ENCODE measurements around the gene PSMG2. TPM values are rescaled to one million over a fixed set of nuclear protein-coding genes. Genes with fewer than 3 reads are reported as not detected.

PSMG2 gene
- total RNA-seq, 1 experiment from 2014 or later = 63.1 TPM

GRCh38 chr18:12694032-12694431 is 8.8 kb upstream of the PSMG2 start:
- DNase-seq (ENCODE audit: low read depth, low spot score) (no peak), ATAC-seq (no peak)
- intact Hi-C loops (cut with micrococcal nuclease; ENCODE audit: unreplicated experiment) = no loop called here
- in situ Hi-C loops (cut with HindIII; ENCODE audit: low pct_unique_long_range_greater_than_20kb, low sequenced_read_pairs) = no loop called here
- Histone ChIP-seq H3K36me3 (ENCODE audit: control insufficient read depth, insufficient read depth, low read length) (peaks cover 19% of the 10 kb centered on the region), H3K4me3 (ENCODE audit: low read depth in 2 of 2, low read length in 2 of 2) (no peak overlapping the region), H3K9me3 (ENCODE audit: control insufficient read depth, insufficient read depth, low read depth, low read length) (no peaks in the 10 kb centered on the region), H3K4me1 (ENCODE audit: control insufficient read depth, insufficient read depth, low read length) (no peaks in the 10 kb centered on the region), H3K27me3 (ENCODE audit: control insufficient read depth, insufficient read depth, low read length) (no peaks in the 10 kb centered on the region), H3K27ac (ENCODE audit: low read length) (no peak overlapping the region)
- no TSS peak for BruUV-seq (replicated peaks)
- POLR2A ChIA-PET = no interaction called here
- no peak for TF ChIP-seq POLR2AphosphoS5 (IDR thresholded peaks at IDR 0.05; ENCODE audit: low read depth, low read length)
- TF ChIP-seq TCF7L2 (IDR thresholded peaks at IDR 0.05; ENCODE audit: low read depth, low read length) = no peak
- TF ChIP-seq, protein P1, sequence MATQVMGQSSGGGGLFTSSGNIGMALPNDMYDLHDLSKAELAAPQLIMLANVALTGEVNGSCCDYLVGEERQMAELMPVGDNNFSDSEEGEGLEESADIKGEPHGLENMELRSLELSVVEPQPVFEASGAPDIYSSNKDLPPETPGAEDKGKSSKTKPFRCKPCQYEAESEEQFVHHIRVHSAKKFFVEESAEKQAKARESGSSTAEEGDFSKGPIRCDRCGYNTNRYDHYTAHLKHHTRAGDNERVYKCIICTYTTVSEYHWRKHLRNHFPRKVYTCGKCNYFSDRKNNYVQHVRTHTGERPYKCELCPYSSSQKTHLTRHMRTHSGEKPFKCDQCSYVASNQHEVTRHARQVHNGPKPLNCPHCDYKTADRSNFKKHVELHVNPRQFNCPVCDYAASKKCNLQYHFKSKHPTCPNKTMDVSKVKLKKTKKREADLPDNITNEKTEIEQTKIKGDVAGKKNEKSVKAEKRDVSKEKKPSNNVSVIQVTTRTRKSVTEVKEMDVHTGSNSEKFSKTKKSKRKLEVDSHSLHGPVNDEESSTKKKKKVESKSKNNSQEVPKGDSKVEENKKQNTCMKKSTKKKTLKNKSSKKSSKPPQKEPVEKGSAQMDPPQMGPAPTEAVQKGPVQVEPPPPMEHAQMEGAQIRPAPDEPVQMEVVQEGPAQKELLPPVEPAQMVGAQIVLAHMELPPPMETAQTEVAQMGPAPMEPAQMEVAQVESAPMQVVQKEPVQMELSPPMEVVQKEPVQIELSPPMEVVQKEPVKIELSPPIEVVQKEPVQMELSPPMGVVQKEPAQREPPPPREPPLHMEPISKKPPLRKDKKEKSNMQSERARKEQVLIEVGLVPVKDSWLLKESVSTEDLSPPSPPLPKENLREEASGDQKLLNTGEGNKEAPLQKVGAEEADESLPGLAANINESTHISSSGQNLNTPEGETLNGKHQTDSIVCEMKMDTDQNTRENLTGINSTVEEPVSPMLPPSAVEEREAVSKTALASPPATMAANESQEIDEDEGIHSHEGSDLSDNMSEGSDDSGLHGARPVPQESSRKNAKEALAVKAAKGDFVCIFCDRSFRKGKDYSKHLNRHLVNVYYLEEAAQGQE (IDR thresholded peaks at IDR 0.05; ENCODE audit: insufficient read depth in 1 of 2, low read depth in 2 of 2, low read length in 1 of 2) = no peak
- no peak for TF ChIP-seq CTCF (IDR thresholded peaks at IDR 0.05)
- no peak for TF ChIP-seq SIN3A (IDR thresholded peaks at IDR 0.05; ENCODE audit: borderline replicate concordance, insufficient read depth, low read depth, low read length)
- CTCF ChIA-PET = no interaction called here

DNA sequence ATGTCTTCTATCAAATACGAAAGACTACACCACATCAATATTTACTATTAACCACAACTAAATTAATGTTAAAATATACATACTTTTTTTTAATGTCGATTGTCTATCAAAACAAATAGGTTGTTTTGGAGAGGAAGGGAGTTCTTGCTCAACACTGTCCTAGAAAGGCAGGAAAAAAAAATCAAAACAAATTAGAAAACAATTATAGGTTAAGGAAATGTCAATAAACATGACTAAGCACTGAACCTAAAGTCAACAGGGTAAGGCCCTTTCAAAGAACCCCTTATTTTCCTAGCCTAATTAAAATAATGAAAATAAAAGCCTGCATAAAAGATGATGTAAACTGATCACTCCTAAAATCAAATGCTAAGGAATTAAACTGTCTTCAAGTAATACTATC is 3.1 kb upstream of the PSMG2 start:
- Histone ChIP-seq H3K4me1 (ENCODE audit: control insufficient read depth, insufficient read depth, low read length) (peaks cover 18% of the 10 kb centered on the region), H3K36me3 (ENCODE audit: control insufficient read depth, insufficient read depth, low read length) (peaks cover 32% of the 10 kb centered on the region), H3K4me3 (ENCODE audit: low read depth in 2 of 2, low read length in 2 of 2) (no peak overlapping the region), H3K9me3 (ENCODE audit: control insufficient read depth, insufficient read depth, low read depth, low read length) (no peaks in the 10 kb centered on the region), H3K27me3 (ENCODE audit: control insufficient read depth, insufficient read depth, low read length) (no peaks in the 10 kb centered on the region), H3K27ac (ENCODE audit: low read length) (no peak overlapping the region)
- CTCF ChIA-PET = no interaction called here
- ATAC-seq (no peak), DNase-seq (ENCODE audit: low read depth, low spot score) (no peak)
- no TSS peak for BruUV-seq (replicated peaks)
- TF ChIP-seq TCF7L2 (IDR thresholded peaks at IDR 0.05; ENCODE audit: low read depth, low read length) = no peak
- no peak for TF ChIP-seq CTCF (IDR thresholded peaks at IDR 0.05)
- TF ChIP-seq SIN3A (IDR thresholded peaks at IDR 0.05; ENCODE audit: borderline replicate concordance, insufficient read depth, low read depth, low read length) = no peak
- POLR2A ChIA-PET = no interaction called here
- in situ Hi-C loops (cut with HindIII; ENCODE audit: low pct_unique_long_range_greater_than_20kb, low sequenced_read_pairs) = no loop called here
- intact Hi-C loops (cut with micrococcal nuclease; ENCODE audit: unreplicated experiment) = no loop called here
